GM12864 (cell line): ENCODE data around the gene RASSF8.

Experiments
- DNase-seq: peaks from one replicate; pipeline ENCODE4 v3.0.0-alpha.2; 2011; ENCODE audit warnings: low read depth
- H3K4me3 ChIP-seq: 2 replicates; pipeline ENCODE4 v1.5.1; 2011; ENCODE audit warnings: mild to moderate bottlenecking, low read depth, low read length, control low read depth
- CTCF ChIP-seq: IDR thresholded peaks from 2 replicates; pipeline ENCODE4 v1.5.1; 2011; ENCODE audit warnings: low read depth, mild to moderate bottlenecking, moderate library complexity, low read length, control low read depth, inconsistent platforms; ENCODE audit errors: missing control alignments

The RASSF8 gene

GRCh38 chr12:26114720-26115401, 156.4 kb downstream of the RASSF8 start:
- no peak for TF ChIP-seq CTCF
- no peak for DNase-seq
- peak overlapping the region; percentile 56 for H3K4me3 ChIP-seq

- no peak for TF ChIP-seq CTCF
Observed at GRCh38 chr12:26116829-26117715, 158.6 kb downstream of the RASSF8 start.

GRCh38 chr12:26118308-26118707, 159.8 kb downstream of the RASSF8 start:
- no peak for DNase-seq
- H3K4me3 ChIP-seq = no peak overlapping the region
- TF ChIP-seq CTCF = no peak

More at GRCh38 chr12:26116829-26117715, 158.6 kb downstream of the RASSF8 start:
- H3K4me3 ChIP-seq = no peak overlapping the region
- no peak for DNase-seq

- no peak overlapping the region for H3K4me3 ChIP-seq
- DNase-seq = no peak
- TF ChIP-seq CTCF = peak; percentile 39
Observed at GRCh38 chr12:26119391-26119989, 161.0 kb downstream of the RASSF8 start.

GRCh38 chr12:26120561-26121274, 162.2 kb downstream of the RASSF8 start:
- TF ChIP-seq CTCF = no peak
- H3K4me3 ChIP-seq = no peak overlapping the region
- DNase-seq = no peak

- DNase-seq = no peak
- no peak for TF ChIP-seq CTCF
- H3K4me3 ChIP-seq = peak overlapping the region; percentile 62
Observed at GRCh38 chr12:26121323-26122060, 163.0 kb downstream of the RASSF8 start.
